Activated CD4-positive, alpha-beta T cell treated with anti-CD3 and anti-CD28 coated beads, Interleukin-2, amount 50 U/mL, for 16 hours (primary cell): ENCODE data around the gene CSK.

Experiments
- DNase-seq: peaks from one replicate; pipeline ENCODE4 v3.0.0-alpha.2; 2020

CSK gene

DNA sequence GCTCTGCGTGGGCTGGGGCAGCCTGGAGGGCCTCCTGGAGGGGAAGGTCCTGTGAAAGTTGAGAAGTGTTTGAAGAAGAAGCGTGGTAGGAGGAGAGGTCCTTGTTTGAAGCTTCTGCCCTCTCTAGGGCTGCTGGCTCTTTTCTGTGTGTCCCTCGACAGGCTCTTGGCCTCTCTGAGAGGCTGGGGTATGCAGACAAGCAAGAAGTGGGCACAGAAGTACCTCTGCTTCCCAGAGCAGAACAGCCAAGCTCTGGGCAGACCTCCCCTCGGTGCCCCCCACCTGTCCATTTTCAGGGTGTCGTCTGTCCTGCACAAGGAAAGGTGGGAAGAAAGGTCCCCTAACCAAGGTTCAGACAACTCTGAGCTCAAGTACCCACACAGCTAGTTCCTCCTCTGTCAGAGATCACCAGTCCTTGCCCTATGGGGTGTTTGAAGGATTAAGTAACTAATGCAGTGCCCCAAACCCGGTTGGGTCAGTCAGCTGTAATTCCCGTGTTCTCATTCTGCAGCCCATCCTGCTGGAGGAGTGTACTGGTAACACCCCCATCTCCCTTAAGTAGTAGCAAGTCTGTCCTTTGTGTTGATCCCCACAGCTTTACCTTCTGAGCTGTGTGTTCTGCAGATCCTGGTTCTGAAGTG lies 6.3 kb downstream of the CSK start:
- no peak for DNase-seq

DNA sequence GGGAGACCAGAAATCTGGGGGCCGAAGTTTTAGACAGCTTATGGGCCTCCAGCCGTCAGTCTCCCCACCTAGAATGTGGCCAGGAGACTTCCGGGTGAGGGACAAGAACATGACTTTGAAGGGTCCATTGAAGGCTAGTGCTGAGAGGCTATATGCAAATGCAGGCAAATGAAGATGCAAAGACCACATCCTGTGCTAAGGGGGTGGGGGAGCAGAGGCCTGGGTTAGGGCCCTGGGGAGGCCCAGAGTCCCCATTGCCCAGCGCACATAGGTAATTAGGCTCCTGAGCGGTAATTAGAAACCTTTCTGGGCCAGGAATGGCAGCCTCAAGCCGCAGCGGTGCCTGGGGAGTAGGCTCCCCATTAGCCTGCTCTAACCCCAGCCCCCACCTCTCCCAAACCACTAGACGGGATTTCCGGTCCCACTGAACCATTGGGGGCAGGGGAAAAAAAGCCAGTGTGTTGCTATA lies 6.8 kb downstream of the CSK start:
- peak; percentile 70 for DNase-seq

DNA sequence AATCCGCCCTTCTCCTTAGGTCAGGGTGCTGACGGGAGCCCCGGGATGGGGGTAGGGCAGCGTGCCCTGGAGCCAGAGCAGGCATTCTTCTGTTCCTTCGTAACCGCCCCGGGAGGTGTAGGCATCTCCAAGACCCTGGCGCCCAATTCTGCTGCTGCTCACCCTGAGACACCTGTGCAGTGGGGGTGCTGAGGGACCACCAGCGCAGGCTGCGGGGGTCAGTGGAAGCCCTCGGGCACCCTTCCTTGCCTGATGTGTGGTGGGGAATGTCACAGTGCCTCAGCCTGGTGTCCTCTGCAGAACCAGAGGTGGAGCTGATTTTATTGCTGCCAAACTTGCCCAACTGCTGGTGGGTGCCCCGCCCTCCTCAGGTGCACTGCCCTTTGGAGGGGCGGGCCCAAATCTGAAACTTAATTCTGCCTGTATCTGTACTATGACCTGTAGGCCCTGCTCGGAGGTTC lies 7.3 kb downstream of the CSK start:
- peak; percentile 51 for DNase-seq

DNA sequence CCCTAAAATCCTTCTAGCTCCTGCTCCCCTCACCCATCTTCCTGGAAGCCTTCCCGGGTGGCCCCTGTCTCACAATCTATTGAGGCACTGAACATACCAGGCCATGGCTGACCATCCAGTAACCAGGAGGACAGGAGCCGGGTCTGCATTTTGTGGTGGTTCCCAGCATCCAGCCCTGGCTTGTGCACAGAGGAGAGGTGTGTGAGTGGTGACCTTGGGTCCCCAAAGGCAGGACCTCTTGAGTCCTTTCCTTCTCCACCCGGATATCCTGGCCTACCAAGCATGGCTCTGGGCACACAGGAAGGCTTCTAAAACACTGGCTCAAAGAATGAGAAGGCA lies 7.8 kb downstream of the CSK start:
- DNase-seq: no peak

DNA sequence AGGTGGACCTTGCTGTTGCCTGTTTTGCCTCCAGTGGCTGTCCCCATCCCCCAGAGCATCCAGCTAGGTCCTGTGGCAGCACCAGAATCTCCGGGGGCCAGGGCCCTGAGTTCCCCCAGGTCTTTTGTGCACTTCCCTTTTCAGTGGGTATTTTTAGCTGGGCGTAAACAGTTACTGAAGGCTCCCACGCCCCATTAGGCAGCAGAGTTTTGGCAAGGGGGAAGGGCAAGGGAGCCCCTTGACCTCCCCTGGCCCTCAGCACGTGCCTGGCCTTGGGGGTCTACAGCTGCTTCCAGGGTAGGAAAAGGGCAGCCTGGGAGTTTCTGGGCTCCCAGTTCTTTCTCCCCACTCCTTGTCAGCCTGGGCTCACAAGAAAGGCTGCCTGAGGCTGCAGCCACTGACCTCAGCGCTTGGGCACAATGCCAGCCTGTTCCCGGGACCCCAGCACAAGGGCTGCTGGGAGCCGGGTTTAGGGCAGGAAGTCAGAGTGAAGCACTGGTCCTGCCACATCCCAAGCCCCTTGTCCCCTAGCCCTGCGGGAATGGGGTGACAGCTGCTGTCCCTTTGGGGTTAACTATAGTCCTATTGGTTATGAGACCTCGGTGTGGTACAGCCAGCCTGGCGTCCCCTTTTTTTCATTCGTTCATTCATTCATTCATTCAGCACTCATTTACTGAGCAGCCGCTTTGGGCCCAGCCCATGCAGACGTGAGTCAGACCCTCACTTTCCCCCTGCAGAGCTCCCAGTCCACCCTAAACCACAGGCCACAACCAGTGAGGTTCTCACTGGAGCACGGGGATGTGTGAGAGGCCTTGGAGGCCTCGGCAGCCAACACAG lies 8.4 kb downstream of the CSK start:
- DNase-seq: peak; percentile 70

DNA sequence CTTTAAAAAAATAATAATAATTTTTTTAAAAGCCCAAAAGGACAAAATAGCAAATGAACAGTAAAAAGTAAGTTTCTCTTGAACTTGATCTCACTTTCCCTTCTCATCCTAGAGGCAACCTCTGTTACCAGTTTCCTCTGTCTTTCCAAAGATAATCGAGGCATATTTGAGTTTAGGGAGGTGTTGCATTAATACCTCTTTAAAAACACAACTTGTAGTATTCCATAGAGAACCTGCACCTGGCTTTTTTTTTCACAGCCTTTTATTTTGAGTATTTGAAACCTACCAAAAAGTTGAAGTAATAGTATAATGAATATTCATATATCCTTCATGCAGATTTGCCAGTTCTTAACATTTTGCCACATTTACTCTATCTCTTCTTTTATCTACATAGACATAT lies 9.1 kb downstream of the CSK start:
- no peak for DNase-seq

DNA sequence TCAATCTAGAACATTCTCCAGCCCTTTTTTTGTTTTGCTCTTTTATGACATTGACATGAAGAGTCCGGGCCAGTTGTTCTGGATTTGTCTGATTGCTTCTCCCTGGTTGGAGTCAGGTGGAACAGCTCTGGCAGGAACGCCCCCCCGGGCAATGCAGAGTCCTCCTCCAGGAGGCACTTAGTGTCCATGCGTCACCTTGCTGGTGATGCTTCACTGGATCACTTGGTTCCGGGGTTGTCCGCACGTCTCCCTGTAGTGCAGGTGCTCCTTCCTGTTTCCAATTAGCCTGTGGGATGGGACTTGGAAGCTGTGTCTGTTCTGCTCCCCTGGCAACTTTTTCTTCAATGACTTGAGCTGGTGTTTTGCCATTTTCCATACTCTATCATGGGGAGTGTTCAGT lies 9.8 kb downstream of the CSK start:
- no peak for DNase-seq

DNA sequence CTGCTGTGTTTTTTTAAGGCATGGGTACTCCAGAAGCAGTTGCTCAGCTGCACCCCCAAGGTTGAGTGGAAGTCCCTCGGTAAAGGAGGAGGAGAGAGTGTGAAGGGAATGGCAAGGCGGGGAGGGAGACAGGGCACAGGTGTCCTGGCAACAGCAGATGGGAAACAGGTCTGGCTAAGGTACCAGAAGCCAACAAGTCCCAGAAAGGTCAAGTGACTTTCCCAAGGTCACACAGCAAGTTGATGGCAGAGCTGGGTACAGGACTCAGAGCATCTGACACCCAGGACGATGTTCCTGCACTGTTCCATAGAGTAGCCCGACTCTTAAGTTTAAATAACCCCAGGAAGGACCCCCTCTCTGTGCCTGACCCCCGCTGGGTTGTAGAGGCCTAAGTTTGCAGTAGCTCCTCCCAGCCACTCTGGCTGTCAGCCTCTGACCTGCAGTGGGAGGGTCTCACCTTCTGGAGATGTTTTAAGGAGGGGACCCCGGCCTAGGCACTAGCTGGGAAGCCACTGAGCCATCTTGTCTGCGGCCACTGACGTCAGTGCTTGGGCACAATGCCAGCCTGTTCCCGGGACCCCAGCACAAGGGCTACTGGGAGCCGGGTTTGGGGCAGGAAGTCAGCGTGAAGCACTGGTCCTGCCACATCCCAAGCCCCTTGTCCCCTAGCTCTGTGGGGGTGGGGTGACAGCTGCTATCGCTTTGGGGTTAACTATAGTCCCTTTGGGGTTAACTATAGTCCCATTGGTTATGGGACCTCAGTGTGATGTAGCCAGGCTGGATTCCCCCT lies 10.5 kb downstream of the CSK start:
- DNase-seq: no peak

DNA sequence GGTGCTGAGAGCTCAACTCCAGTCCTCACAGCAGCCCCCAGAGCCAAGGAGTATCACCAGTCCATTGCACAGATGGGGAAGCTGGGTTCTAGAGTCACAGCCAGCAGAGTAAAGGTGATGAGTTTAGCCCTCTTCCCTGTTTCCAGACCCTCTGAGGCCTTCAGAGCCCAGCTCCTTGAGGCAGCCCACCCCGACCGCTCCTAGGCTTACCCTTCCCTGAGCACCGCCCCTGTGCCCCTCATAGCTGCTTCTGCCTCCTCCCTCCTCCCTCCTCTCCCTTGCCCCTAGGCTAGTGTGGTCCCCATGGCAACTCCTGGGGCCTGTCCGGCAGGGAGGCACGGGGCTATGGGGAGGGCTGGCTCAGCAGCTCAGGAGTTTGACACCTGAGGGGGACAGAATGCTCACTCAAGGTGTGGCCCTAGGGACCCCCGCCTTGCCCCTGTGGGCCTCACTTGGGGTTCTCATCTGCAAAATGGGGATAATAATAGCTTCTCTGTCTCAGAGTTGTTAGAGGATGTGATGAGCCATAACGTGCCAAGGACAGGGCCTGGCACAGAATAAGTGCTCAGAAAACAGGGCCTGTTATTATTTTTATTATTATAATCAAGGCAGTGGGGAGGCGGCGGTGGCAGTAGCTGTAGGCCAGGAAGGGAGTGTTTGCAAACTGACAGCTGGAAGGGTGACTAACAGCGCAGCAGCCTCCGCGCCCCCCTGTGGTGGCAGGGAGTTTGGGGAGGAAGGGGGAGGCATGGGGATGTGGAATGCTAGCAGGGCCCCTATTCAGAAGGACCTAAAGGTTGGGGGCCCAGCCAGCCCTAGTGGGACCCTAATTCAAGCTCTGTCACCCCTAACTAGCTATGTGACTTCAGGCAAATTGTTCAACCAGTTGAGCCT lies 11.5 kb downstream of the CSK start:
- peak; percentile 60 for DNase-seq

DNA sequence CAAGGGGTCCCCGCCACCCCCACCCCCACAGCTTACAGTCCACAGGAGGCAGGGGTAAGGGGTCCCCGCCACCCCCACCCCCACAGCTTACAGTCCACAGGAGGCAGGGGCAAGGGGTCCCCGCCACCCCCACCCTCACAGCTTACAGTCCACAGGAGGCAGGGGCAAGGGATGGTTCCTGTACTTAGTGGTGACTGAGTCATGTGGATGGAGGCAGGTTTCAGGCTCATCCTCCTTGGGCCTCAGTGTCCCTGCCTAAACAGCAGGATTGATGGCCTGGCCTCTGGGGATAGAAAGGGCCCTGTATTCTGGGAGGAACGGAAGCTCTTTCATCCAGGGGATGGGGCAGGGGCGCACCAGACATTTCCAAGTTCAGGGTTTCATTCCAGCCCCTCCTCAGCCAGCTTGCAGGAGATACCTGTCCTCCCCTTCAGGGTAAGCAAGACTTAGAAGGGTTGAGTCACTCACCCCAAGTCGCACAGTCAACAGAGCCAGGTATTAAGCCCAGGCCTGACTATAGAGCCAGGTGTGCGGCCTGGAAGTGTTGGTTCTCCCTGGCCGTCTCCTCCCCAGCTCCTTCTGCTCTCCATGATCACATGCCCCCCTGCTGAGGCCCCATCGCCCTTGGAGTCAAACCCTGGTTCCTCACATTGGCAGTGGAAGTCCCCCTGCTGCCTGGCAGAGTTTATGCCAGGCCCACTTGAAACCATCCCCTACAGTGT lies 12.5 kb downstream of the CSK start:
- DNase-seq: no peak

DNA sequence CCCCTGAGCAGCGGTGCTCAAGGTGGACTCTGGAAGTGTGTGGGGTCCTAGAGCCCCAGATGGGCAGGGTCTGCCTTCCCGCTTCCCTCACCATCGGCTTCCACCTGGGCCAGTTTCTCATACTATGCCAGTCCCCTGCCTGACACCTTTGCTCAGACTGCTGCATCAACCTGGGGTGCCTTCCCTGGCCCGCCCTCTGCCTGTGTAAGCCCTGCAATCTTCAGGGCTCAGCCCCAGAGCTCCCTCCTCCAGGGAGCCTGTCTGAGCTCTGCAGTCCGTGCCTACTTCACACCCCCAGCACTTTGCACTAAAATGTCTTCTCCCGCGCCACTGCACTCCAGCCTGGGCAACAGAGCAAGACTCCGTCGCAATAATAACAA lies 13.1 kb downstream of the CSK start:
- no peak for DNase-seq

DNA sequence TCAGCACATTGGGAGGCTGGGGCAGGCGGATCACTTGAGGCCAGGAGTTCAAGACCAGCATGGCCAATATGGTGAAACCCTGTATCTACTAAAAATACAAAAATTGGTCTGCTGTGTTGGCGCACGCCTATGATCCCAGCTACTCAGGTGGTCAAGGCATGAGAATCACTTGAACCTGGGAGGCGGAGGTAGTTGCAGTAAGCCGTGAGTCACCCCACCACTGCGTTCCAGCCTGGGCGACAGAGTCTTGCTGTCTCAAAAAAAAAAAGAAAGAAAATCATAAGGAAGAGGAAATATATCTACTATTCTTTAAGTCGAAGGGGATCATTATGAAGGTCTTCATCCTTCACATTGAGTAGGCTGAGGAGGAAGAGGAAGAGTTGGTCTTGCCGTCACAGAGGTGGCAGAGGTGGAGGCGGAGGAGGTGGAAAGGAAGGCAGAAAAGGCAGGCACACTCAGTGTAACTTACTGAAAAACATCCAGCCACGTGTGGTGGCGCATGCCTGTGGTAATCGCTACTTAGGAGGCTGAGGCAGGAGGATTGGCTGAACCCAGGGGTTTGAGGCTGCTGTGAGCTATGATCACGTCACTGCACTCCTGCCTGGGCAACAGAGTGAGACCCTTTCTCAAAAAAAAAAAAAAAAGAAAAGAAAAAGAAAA lies 14.2 kb downstream of the CSK start:
- DNase-seq: no peak

DNA sequence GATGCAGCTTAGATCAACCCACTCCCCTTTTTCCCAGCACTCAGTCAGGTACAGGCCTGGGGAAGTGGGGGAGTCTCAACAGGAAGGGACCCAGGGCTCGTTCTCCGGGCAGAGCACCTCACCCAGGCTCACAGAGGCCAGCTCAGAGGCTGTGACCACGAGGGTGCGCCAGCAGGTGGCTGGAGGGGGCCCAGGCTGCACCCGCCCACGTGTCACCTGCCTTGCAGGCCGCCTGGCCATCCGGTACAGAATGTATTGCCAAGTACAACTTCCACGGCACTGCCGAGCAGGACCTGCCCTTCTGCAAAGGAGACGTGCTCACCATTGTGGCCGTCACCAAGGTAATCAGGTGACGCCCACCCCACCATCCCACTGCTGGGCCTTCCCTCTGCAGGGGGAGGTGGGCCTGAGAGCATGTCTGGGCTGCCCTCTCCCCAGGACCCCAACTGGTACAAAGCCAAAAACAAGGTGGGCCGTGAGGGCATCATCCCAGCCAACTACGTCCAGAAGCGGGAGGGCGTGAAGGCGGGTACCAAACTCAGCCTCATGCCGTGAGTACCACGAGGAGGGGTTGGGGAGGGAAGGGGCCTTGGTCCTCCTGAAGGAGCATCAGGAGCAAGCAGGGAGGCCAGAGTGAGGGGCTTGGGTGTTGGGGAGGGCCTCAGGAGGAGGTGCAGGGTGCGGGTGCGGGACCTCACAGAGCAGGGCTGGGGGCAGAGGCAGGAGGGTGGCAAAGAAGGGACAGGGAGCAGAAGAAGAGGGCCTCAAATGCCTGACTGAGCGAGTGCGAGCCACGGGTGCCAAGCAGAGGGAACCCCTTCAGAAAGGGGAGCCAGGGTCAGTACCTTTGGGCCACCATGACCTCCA lies 16.7 kb downstream of the CSK start:
- no peak for DNase-seq

DNA sequence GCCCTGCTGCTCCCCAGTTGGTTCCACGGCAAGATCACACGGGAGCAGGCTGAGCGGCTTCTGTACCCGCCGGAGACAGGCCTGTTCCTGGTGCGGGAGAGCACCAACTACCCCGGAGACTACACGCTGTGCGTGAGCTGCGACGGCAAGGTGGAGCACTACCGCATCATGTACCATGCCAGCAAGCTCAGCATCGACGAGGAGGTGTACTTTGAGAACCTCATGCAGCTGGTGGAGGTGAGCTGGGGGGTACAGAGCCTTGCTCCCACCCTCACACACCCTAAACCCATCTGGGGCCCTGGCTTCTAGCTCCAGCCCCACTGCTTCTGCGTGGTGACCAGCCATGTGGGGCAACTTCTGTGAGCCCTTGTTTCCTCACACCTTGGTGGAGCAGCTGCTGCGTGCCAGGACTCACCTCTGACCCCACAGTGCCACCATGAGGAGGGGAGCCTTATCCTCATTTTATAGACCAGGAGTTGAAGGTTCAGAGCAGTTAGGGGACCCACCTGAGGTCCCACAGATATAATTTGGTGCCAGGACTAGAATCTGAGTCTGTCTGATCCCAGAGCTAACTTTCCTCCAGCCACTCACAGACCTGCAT lies 17.5 kb downstream of the CSK start:
- DNase-seq: no peak

DNA sequence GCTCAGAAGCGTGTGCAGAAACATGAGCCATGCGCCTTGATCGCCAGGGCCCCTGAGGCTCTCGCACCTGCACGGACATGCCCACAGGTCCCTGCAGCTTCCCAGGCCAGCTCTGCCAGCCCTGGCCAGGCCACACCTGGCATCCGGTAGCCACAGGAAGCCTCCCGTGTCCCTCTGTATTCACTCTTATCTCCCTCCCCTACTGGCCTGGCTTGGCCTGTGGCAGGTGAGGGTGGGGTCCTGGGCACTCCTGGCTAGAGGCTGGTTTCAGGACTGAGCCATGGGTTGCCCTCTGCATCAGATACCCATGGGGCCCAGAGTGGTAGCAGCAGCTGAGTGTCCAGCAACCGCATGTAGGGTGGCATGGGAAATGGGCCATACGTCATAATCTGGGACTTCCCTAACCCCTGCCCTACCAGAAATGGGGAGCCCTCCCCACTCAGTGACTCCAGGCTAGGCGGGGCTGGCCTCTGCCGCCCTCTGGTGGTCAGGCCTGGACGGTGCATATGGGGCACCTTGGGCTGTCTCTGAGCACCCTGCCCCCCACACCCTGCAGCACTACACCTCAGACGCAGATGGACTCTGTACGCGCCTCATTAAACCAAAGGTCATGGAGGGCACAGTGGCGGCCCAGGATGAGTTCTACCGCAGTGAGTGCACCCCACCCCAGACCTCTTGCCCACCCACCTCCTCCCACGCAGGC lies 18.1 kb downstream of the CSK start:
- peak; percentile 87 for DNase-seq

DNA sequence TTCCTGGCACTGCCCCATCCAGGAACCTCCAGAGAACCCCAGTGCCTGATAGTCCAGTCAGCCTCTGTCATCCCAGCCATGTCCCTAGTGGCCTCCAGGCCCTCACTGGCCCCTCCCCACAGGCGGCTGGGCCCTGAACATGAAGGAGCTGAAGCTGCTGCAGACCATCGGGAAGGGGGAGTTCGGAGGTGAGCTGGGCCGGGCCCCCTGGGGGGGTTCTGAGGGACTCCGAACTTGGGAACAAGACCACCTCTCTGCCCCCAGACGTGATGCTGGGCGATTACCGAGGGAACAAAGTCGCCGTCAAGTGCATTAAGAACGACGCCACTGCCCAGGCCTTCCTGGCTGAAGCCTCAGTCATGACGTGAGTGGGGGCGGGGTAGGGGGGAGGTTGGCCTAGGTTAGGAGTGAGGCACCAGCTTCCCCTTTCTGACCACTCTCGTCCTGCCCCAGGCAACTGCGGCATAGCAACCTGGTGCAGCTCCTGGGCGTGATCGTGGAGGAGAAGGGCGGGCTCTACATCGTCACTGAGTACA lies 18.7 kb downstream of the CSK start:
- no peak for DNase-seq

DNA sequence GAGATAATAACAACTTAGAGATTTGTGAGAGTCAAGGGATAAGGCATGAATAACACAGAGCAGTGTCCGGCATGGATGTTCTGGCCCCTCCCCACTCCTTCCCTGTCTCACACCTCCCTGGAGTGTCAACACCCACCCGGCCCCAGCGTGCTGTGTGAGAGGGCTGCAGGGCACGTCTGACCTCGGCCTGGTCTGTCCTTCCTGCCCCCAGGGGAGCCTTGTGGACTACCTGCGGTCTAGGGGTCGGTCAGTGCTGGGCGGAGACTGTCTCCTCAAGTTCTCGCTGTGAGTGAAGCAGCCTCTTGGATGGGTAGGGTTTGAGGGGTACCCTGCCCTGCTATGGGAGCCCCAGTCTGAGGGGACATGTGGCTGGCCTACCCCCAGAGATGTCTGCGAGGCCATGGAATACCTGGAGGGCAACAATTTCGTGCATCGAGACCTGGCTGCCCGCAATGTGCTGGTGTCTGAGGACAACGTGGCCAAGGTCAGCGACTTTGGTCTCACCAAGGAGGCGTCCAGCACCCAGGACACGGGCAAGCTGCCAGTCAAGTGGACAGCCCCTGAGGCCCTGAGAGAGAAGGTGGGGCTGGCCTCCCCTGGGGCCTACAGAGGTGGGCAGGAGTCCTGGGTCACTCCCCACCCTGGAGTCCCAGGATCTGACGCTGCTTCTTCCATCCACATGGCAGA lies 19.6 kb downstream of the CSK start:
- DNase-seq: no peak

DNA sequence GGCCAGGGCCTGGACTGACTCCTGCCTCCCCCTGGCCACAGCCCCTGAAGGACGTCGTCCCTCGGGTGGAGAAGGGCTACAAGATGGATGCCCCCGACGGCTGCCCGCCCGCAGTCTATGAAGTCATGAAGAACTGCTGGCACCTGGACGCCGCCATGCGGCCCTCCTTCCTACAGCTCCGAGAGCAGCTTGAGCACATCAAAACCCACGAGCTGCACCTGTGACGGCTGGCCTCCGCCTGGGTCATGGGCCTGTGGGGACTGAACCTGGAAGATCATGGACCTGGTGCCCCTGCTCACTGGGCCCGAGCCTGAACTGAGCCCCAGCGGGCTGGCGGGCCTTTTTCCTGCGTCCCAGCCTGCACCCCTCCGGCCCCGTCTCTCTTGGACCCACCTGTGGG lies 20.4 kb downstream of the CSK start:
- no peak for DNase-seq
